ENCODE data around the gene AKT3. TPM values are rescaled to one million over a fixed set of nuclear protein-coding genes. Genes with fewer than 3 reads are reported as not detected.

Gene AKT3
- total RNA-seq, 1 experiment from 2014 or later, result 133 TPM

- H3K79me2 ChIP-seq (ENCODE audit: low read depth), result no peaks in the 10 kb centered on the region
- DNase-seq, result no peak
- no peak overlapping the region for H3K4me3 ChIP-seq
- 0 out of 2 replicates have a peak, but pooled peaks cover 4% of the 10 kb centered on the region for H3F3A ChIP-seq (ENCODE audit: insufficient read depth, low read depth)
- no peak for TF ChIP-seq CTCF (conservative IDR thresholded peaks at IDR 0.05)
- no peak for TF ChIP-seq EZH2 (IDR thresholded peaks at IDR 0.05; ENCODE audit: low read depth)
- H3K4me2 ChIP-seq, result no peak overlapping the region
- no peak overlapping the region for H2AFZ ChIP-seq
- no peak overlapping the region for H3K27ac ChIP-seq
- no peaks in the 10 kb centered on the region for H3K4me1 ChIP-seq (replicated peaks; ENCODE audit: insufficient read depth)
- H3K9me3 ChIP-seq (ENCODE audit: insufficient read depth, low read depth), result 0 out of 2 replicates have a peak, but pooled peaks cover 4% of the 10 kb centered on the region
- ChIA-PET POLR2A (ENCODE audit: unreplicated experiment) (interaction anchor here (0.7 kb wide), 1 partner anchor 513 kb away, joined by 3 read pairs; no protein-coding TSS in a partner anchor), CTCF (no interaction called here)
- no peaks in the 10 kb centered on the region for H4K20me1 ChIP-seq (ENCODE audit: insufficient read depth)
- no peaks in the 10 kb centered on the region; the same call in 1 of the 2 replicates for H3K9me2 ChIP-seq (ENCODE audit: insufficient read depth)
- no TSS peak for BruUV-seq (replicated peaks)
- intact Hi-C loops (cut with micrococcal nuclease; ENCODE audit: unreplicated experiment), result no loop called here
- H3K27me3 ChIP-seq (ENCODE audit: insufficient read depth, low read depth), result no peaks in the 10 kb centered on the region
- peaks cover 30% of the 10 kb centered on the region for H3K36me3 ChIP-seq (ENCODE audit: low read depth)
These were observed 285.2 kb downstream of the AKT3 start for GRCh38 chr1:243564814-243565213.

GRCh38 chr1:243563732-243564131 lies 286.3 kb downstream of the AKT3 start:
- Histone ChIP-seq H3K9me2 (ENCODE audit: insufficient read depth) (no peaks in the 10 kb centered on the region), H3K4me3 (no peak overlapping the region), H3F3A (ENCODE audit: insufficient read depth, low read depth) (0 out of 2 replicates have a peak, but pooled peaks cover 4% of the 10 kb centered on the region), H3K79me2 (ENCODE audit: low read depth) (no peaks in the 10 kb centered on the region), H2AFZ (no peak overlapping the region), H3K27me3 (ENCODE audit: insufficient read depth, low read depth) (no peaks in the 10 kb centered on the region), H3K27ac (no peak overlapping the region), H4K20me1 (ENCODE audit: insufficient read depth) (no peaks in the 10 kb centered on the region), H3K36me3 (ENCODE audit: low read depth) (peaks cover 30% of the 10 kb centered on the region), H3K4me2 (no peak overlapping the region), H3K9me3 (ENCODE audit: insufficient read depth, low read depth) (peaks cover 4% of the 10 kb centered on the region; the same call in 1 of the 2 replicates), H3K4me1 (replicated peaks; ENCODE audit: insufficient read depth) (no peaks in the 10 kb centered on the region)
- ChIA-PET CTCF (no interaction called here), POLR2A (ENCODE audit: unreplicated experiment) (no interaction called here)
- TF ChIP-seq CTCF (conservative IDR thresholded peaks at IDR 0.05) (no peak), EZH2 (IDR thresholded peaks at IDR 0.05; ENCODE audit: low read depth) (no peak)
- BruUV-seq (replicated peaks), result no TSS peak
- intact Hi-C loops (cut with micrococcal nuclease; ENCODE audit: unreplicated experiment), result no loop called here
- DNase-seq, result no peak

- Histone ChIP-seq H2AFZ (no peak overlapping the region), H3K9me3 (ENCODE audit: insufficient read depth, low read depth) (peaks cover 7% of the 10 kb centered on the region; the same call in 1 of the 2 replicates), H3K79me2 (ENCODE audit: low read depth) (no peaks in the 10 kb centered on the region), H3K9me2 (ENCODE audit: insufficient read depth) (no peaks in the 10 kb centered on the region), H3K27ac (no peak overlapping the region), H4K20me1 (ENCODE audit: insufficient read depth) (no peaks in the 10 kb centered on the region), H3K4me1 (replicated peaks; ENCODE audit: insufficient read depth) (no peaks in the 10 kb centered on the region), H3F3A (ENCODE audit: insufficient read depth, low read depth) (0 out of 2 replicates have a peak, but pooled peaks cover 4% of the 10 kb centered on the region), H3K4me2 (no peak overlapping the region), H3K27me3 (ENCODE audit: insufficient read depth, low read depth) (no peaks in the 10 kb centered on the region), H3K4me3 (no peak overlapping the region), H3K36me3 (ENCODE audit: low read depth) (peaks cover 30% of the 10 kb centered on the region)
- intact Hi-C loops (cut with micrococcal nuclease; ENCODE audit: unreplicated experiment), result no loop called here
- no TSS peak for BruUV-seq (replicated peaks)
- ChIA-PET POLR2A (ENCODE audit: unreplicated experiment) (interaction anchor here (0.6 kb wide), 1 partner anchor 19 kb away, joined by 8 read pairs; no protein-coding TSS in a partner anchor), CTCF (no interaction called here)
- DNase-seq, result no peak
- no peak for TF ChIP-seq CTCF (conservative IDR thresholded peaks at IDR 0.05)
These were observed 287.6 kb downstream of the AKT3 start for GRCh38 chr1:243562473-243562872.

Data from PC-9 (cell line).